ENCODE results near the gene CALY.
"Not testable (repeated sequence)": the region's sequence is repeated elsewhere in the genome, so short reads cannot be mapped to it uniquely, and the experiment has no call there.

- not testable (repeated sequence) for TF ChIP-seq ZSCAN23 (tag by site-specific recombination; IDR thresholded peaks at IDR 0.05); CTCF (tag by site-specific recombination; IDR thresholded peaks at IDR 0.05); ZNF776 (tag by site-specific recombination; IDR thresholded peaks at IDR 0.05; ENCODE audit: borderline replicate concordance); ZNF280D (tag by site-specific recombination; IDR thresholded peaks at IDR 0.05); ZNF664 (tag by site-specific recombination; IDR thresholded peaks at IDR 0.05); ZNF768 (tag by site-specific recombination; IDR thresholded peaks at IDR 0.05); ATF2 (tag by site-specific recombination; IDR thresholded peaks at IDR 0.05; ENCODE audit: low read depth); ZNF23 (tag by site-specific recombination; IDR thresholded peaks at IDR 0.05; ENCODE audit: borderline replicate concordance); TCF7L2 (IDR thresholded peaks at IDR 0.05; ENCODE audit: borderline replicate concordance, low read depth, low read length); ZNF223 (tag by site-specific recombination; IDR thresholded peaks at IDR 0.05); ZNF791 (tag by site-specific recombination; IDR thresholded peaks at IDR 0.05); ZNF433 (tag by site-specific recombination; IDR thresholded peaks at IDR 0.05; ENCODE audit: low read depth); ZBTB1 (tag by site-specific recombination; IDR thresholded peaks at IDR 0.05); ZNF132 (tag by site-specific recombination; IDR thresholded peaks at IDR 0.05; ENCODE audit: borderline replicate concordance)
Observed at GRCh38 chr10:133320852-133321422, 15.8 kb downstream of the CALY start.
